IMR-90 (cell line): ENCODE data around the gene ZMYND11.

ENCODE experiments used
- BHLHE40 ChIP-seq: fragments of 150-350 bp; IDR thresholded peaks from 2 replicates; pipeline ENCODE4 v1.6.1; 2016; ENCODE audit warnings: mild to moderate bottlenecking, low read depth, low read length
- CHD1 ChIP-seq: IDR thresholded peaks from 2 replicates; pipeline ENCODE4 v1.6.1; 2012; ENCODE audit warnings: low read depth, low read length, improper control_type of control experiment
- CTCF ChIP-seq: conservative IDR thresholded peaks from 2 replicates; pipeline ENCODE4 v1.5.1; 2012; ENCODE audit warnings: mild to moderate bottlenecking, low read depth, low read length, improper control_type of control experiment
- MAZ ChIP-seq: IDR thresholded peaks from 2 replicates; pipeline ENCODE4 v1.6.1; 2012; ENCODE audit warnings: low read depth, mild to moderate bottlenecking, low read length, improper control_type of control experiment, moderate library complexity, borderline replicate concordance
- MXI1 ChIP-seq: IDR thresholded peaks from 2 replicates; pipeline ENCODE4 v1.6.1; 2012; ENCODE audit warnings: low read depth, mild to moderate bottlenecking, low read length, moderate library complexity, borderline replicate concordance
- NFE2L2 ChIP-seq: fragments of 150-350 bp; IDR thresholded peaks from 2 replicates; pipeline ENCODE4 v1.6.1; 2016; ENCODE audit warnings: low read depth, mild to moderate bottlenecking, low read length
- POLR2A ChIP-seq: IDR thresholded peaks from 2 replicates; pipeline ENCODE4 v1.6.1; 2012; ENCODE audit warnings: mild to moderate bottlenecking, low read depth, low read length
- RAD21 ChIP-seq: IDR thresholded peaks from 2 replicates; pipeline ENCODE4 v1.6.1; 2012; ENCODE audit warnings: low read length, improper control_type of control experiment
- RCOR1 ChIP-seq: IDR thresholded peaks from 2 replicates; pipeline ENCODE4 v1.6.1; 2012; ENCODE audit warnings: mild to moderate bottlenecking, low read length, improper control_type of control experiment; ENCODE audit not compliant: insufficient replicate concordance
- RFX5 ChIP-seq: IDR thresholded peaks from 2 replicates; pipeline ENCODE4 v1.8.0; 2012; ENCODE audit warnings: low read depth, mild to moderate bottlenecking, low read length, moderate library complexity
- SMC3 ChIP-seq: fragments of 150-350 bp; IDR thresholded peaks from 2 replicates; pipeline ENCODE4 v1.6.1; 2016; ENCODE audit warnings: low read depth, mild to moderate bottlenecking, antibody characterized with exemption, low read length, moderate library complexity
- USF2 ChIP-seq: fragments of 150-350 bp; IDR thresholded peaks from 2 replicates; pipeline ENCODE4 v1.6.1; 2017; ENCODE audit warnings: mild to moderate bottlenecking, antibody characterized with exemption, low read length, low read depth

GRCh38 chr10:178723-179122 lies 43.5 kb downstream of the ZMYND11 start:
- TF ChIP-seq CTCF (no peak), RFX5 (no peak), POLR2A (no peak), NFE2L2 (no peak), MXI1 (no peak), SMC3 (no peak), CHD1 (no peak), BHLHE40 (no peak), RAD21 (no peak), RCOR1 (no peak), MAZ (no peak), USF2 (no peak)
